ENCODE data around the gene C4A.
"Not testable (repeated sequence)": the region's sequence is repeated elsewhere in the genome, so short reads cannot be mapped to it uniquely, and the experiment has no call there.

Gene C4A

DNA sequence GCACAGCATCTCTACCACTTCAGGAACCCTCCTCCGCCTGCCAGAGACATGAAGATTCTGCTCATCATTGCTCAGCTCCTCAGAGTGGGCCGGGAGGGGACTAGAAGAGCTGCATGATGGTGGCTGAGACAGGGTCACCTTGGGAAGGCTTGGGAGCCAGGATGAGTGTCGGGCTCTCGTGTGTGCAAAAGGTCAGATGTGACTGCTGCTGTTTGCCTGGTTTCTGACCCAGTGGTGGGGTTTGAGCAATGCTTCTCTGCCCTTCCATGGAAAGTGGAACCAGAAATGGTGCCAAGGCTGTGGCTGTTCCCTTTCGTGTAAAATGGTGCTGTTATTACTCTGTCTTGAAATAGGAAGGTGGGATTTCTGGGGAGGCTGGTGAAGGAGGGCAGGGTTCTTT, 859 bp upstream of the C4A start:
- DNase-seq: not testable (repeated sequence)

DNA sequence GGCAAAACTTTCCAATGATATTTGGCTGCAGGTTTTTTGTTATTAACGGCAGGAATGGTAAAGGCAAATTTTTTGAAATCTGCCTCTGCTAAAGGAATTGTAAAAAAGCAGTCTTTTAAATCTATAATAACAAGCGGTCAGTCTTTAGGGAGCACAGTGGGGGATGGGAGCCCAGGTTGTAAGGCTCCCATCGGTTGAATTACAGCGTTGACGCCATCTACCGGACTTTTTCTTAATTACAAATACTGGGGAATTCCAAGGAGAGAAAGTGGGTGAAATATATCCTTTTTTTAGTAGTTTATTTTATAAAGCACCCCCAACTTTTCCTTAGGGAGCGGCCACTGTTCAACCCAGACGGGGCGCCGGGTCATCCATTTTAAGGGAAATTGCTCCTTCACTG, 7.5 kb downstream of the C4A start:
- not testable (repeated sequence) for DNase-seq

DNA sequence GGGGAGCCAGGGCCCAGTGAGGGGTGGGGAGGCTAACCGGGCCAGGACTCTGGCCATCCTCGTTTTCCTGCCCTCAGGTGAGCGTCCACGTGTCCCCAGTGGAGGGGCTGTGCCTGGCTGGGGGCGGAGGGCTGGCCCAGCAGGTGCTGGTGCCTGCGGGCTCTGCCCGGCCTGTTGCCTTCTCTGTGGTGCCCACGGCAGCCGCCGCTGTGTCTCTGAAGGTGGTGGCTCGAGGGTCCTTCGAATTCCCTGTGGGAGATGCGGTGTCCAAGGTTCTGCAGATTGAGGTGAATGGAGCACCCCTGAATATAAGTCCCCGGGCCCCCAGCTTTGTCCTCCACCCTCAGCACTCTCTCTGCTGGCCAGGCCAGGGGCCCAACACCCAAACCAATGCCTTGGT, 12.6 kb downstream of the C4A start:
- DNase-seq: not testable (repeated sequence)

DNA sequence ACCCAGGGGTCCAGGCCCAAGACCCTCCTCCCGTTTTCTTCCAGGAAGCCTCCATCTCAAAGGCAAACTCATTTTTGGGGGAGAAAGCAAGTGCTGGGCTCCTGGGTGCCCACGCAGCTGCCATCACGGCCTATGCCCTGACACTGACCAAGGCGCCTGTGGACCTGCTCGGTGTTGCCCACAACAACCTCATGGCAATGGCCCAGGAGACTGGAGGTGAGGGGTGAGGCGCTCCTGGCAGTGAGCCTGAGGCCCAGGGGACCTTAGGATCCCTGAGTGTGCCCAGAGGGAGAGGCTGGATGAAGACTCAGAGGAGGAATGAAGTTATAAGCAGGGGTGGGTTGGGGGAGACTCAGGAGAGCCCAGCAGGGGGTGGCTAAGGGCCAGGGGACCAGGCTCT, 14.5 kb downstream of the C4A start:
- not testable (repeated sequence) for DNase-seq

DNA sequence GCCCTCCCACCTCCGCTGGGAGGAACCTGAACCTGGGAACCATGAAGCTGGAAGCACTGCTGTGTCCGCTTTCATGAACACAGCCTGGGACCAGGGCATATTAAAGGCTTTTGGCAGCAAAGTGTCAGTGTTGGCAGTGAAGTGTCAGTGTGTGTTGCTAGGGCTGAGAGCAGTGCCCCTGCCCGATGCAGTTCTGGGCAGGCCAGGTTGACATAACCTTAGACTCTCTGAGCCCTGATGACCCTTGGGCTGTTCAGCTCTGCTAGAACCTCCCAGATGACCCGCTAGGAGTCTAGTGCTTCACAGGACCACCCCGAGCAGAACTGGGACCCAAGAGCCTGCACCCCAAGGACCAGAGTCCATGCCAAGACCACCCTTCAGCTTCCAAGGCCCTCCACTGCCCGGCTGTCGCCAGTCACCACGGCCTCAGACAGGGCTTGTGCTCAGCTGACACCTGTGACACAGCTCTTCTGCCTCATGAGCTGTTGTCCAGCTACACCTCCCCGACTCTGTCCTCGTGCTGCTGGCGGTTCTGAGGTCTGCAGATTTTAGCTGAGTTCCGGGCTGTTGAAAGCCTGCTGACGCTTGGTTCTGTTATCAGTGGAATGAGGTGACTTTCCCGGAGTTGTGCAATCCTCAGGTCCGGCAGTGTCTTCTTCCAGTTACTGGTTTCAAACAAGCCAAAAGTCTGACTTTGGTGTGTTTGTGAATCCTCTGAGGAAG, 20.9 kb downstream of the C4A start:
- not testable (repeated sequence) for DNase-seq

DNA sequence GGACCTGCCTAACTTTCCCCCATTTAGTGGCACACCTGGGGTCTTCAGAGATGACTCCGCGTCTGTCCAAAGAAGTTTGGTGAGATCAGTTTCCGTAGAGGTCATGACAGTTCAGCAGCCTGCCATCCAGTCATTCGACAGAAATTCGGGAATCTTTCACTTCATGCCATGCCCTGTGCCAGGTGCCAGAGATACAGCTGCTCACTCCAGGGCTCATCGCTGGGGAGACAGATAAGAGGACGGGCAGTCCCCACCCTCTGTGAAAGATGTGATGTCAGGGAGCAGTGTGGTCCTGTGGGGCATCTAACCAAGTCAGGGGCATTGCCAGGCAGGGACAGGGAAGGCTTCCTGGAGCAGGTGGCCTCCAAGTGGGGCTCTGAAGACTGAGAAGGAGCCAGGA, 21.4 kb downstream of the C4A start:
- not testable (repeated sequence) for DNase-seq

DNA sequence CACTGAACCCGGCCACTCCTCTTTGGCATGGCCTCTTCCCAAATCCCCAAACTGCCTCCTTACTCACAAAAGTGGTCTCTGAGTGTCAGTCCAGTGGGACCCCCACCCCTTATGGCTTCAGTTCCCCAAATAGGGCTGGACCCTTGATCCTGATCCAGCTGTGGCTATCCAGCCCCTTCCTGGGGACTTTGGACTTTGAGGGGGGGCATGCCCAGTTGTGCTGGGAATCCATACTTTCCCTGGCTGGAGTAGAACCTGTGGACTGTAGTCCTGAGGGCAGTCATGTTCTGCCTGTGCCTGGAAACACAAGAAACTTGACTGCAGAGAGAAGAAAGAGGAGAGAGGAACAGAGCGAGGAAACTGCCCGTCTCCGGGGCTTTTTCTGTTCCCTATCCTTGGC, 22.5 kb downstream of the C4A start:
- not testable (repeated sequence) for DNase-seq

DNA sequence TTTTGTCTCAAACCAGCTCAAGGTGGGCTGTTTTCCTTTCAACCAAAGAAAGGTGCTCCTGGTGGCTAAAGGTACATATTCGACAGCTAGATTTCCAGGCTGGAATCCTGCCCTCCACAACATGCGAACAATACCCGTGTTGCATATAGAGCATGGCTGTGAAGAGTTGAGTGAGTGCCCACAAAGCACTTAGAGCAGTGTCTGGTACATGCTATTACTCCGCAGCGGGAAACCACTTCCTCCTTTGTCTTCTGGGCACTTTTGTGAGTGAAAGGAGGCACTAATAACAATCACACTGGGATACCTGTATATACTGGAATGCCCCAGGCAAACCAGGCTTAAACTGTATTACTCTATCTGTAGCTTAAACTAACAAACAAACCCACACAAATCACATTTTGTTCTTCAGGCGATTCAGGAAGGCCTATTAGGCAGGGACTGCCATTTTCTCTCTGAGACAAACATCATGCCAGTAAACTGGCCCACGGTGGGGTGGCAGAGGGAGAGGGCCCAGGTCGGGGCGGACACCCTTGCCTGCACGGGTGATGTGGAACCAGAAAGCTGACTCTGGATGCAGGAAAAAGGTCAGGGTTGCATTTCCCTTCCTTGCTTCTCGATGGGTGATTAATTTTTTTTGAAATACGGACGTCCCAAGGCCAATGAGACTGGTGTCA, 23.1 kb downstream of the C4A start:
- not testable (repeated sequence) for DNase-seq

DNA sequence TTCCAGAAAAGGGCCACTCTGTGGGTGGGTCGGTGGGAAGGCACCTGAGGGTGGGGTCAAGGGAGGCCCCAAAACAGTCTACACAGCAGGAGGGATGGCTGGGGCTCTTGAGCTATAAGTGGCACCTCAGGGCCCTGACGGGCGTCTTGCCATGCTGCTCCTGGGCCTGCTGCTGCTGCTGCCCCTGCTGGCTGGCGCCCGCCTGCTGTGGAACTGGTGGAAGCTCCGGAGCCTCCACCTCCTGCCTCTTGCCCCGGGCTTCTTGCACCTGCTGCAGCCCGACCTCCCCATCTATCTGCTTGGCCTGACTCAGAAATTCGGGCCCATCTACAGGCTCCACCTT, 23.7 kb downstream of the C4A start:
- DNase-seq: not testable (repeated sequence)

DNA sequence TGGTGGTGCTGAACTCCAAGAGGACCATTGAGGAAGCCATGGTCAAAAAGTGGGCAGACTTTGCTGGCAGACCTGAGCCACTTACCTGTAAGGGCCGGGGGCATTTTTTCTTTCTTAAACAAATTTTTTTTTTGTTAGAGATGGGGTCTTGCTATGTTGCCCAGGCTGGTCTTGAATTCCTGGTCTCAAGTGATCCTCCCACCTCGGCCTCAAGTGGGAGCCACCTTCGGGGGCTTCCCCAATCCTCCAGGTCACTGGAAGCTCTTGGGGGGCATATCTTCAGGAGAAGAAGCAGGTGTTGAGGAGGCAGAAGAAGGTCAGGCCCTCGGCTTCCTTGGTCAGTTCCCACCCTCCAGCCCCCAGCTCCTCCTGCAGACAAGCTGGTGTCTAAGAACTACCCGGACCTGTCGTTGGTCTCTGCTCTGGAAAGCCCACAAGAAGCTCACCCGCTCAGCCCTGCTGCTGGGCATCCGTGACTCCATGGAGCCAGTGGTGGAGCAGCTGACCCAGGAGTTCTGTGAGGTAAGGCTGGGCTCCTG, 24.2 kb downstream of the C4A start:
- not testable (repeated sequence) for DNase-seq

DNA sequence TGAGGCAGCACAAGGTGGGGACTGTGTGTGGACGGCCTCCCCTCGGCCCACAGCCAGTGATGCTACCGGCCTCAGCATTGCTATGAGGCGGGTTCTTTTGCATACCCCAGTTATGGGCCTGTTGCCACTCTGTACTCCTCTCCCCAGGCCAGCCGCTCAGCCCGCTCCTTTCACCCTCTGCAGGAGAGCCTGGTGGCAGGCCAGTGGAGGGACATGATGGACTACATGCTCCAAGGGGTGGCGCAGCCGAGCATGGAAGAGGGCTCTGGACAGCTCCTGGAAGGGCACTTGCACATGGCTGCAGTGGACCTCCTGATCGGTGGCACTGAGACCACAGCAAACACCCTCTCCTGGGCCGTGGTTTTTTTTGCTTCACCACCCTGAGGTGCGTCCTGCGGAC, 25.2 kb downstream of the C4A start:
- not testable (repeated sequence) for DNase-seq

DNA sequence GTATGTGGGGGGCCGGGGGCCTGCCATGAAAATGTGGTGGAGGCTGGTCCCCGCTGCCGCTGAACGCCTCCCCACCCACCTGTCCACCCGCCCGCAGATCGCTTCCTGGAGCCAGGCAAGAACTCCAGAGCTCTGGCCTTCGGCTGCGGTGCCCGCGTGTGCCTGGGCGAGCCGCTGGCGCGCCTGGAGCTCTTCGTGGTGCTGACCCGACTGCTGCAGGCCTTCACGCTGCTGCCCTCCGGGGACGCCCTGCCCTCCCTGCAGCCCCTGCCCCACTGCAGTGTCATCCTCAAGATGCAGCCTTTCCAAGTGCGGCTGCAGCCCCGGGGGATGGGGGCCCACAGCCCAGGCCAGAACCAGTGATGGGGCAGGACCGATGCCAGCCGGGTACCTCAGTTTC, 26.2 kb downstream of the C4A start:
- DNase-seq: not testable (repeated sequence)

DNA sequence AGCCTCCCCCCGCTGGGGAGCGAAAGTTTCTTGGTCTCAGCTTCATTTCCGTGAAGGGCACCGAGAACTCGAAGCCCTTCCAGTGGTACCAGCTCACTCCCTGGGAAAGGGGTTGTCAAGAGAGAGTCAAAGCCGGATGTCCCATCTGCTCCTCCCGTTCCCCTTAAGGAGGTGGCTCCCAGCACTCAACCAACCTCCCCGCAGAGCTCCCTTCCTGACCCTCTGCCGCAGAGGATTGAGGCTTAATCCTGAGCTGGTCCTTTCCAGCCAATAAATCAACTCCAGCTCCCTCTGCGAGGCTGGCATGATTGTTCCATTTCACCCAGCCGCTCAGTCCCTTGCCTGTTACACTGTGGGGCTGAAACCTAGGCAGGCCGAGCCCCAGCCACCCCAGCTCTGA, 26.8 kb downstream of the C4A start:
- DNase-seq: not testable (repeated sequence)

DNA sequence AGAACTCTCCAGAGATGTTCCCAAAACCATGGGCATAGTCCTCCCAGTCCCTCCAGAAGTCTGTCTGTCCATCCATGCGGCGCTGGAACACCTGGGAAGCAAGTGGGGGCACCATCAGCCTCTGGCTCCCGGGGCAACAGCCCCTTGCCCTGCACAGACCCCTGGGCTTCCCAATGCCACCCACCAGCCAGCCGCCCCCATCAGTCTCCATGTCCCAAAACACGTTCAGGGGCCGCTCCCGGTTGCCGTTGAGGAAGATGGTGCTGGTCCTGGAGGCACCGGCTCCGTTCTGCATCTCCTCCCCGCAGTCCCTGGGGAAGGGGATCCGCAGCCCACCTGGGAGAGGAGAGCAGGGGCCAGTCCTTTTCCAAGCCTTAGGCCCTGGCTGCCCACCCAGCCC, 27.7 kb downstream of the C4A start:
- not testable (repeated sequence) for DNase-seq

DNA sequence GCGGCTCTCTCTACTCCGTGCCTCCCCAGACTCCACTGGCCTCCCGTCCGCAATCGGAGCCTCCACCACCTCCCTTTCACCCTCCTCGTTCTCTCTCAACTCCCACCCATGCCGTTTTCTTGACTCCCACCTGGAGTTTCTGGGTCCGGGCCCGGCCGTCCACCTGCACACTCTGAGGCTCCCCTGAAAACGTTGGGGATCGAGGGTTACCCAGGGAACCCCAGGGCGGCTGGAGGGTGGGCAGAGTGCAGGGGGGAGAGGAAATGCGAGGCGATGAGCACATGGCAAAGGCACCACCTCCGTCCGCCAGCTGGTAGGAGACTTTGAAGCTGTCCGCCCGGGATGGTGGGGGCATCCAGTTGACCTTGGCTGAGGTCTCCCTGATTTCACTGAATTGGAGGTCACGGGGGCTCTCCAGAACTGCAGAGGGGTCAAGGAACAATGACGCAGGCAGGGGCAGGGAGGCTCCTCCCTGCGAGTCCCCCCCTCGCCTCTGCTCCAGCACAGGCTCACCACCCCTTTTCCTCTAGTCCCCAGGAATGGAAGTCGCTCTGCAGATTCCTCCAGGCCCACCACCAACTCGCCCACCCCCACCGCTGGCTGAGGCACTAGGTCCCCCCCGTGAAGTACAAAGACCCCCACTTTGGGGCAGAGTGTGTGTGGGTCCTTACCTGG, 29.1 kb downstream of the C4A start:
- not testable (repeated sequence) for DNase-seq

DNA sequence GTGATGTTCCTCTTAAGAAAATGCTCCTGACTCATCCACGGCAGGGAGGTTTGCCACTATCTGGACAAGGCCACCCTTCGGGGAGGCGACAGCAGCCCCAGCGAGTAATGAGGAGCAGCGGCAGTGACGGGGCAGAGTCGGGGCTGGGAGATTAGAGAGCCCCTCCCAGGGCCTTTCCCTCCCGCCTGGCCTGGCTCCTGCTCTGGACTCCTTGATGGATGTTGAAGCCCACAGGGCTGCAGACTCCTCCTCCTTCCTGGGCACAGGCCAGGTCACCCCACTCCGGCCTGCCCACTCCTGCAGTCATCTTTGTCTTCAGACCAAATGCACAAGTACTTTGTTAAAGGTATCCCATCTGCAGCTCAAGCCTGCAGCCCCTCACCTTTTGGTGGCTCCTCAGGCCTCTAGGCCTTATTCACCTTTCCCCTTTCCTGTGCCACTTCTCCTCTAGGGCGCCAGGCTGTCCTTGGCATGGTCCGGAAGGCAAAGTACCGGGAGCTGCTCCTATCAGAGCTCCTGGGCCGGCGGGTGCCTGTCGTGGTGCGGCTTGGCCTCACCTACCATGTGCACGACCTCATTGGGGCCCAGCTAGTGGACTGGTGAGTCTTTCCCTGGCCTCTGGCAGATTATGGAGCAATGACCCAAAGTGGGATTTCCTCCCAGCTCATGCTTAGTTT, 31.2 kb downstream of the C4A start:
- DNase-seq: not testable (repeated sequence)

DNA sequence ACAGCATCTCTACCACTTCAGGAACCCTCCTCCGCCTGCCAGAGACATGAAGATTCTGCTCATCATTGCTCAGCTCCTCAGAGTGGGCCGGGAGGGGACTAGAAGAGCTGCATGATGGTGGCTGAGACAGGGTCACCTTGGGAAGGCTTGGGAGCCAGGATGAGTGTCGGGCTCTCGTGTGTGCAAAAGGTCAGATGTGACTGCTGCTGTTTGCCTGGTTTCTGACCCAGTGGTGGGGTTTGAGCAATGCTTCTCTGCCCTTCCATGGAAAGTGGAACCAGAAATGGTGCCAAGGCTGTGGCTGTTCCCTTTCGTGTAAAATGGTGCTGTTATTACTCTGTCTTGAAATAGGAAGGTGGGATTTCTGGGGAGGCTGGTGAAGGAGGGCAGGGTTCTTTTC, 31.9 kb downstream of the C4A start:
- not testable (repeated sequence) for DNase-seq

DNA sequence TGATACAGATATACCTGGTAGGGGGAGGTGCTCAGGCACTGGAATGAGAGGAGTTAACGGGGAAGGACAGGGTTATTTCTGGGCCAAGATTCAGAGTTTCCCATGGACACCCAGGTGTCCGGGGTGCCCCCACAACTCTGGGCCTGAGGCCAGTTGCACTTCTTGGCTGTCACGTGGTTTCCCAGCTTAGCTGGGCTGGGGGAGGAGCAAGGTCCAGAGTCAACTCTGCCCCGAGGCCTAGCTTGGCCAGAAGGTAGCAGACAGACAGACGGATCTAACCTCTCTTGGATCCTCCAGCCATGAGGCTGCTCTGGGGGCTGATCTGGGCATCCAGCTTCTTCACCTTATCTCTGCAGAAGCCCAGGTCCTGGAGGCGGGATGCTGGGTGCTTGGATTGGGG, 32.7 kb downstream of the C4A start, which contains the start of gene C4B:
C4B (plus strand) TSS at position 249 of the 400 bp plus-strand sequence; CDS start at position 300, 51 bp downstream.
- not testable (repeated sequence) for DNase-seq

DNA sequence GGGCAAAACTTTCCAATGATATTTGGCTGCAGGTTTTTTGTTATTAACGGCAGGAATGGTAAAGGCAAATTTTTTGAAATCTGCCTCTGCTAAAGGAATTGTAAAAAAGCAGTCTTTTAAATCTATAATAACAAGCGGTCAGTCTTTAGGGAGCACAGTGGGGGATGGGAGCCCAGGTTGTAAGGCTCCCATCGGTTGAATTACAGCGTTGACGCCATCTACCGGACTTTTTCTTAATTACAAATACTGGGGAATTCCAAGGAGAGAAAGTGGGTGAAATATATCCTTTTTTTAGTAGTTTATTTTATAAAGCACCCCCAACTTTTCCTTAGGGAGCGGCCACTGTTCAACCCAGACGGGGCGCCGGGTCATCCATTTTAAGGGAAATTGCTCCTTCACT, 40.2 kb downstream of the C4A start:
- DNase-seq: not testable (repeated sequence)

DNA sequence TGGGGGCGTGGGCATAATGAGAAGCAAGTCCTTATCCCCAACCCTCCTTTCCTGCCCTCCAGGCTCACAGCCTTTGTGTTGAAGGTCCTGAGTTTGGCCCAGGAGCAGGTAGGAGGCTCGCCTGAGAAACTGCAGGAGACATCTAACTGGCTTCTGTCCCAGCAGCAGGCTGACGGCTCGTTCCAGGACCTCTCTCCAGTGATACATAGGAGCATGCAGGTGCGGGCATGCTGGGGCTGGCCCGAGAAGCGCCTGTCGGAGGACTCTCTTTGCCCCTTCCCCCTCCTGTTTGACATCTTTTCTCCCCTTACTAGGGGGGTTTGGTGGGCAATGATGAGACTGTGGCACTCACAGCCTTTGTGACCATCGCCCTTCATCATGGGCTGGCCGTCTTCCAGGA, 46.8 kb downstream of the C4A start:
- not testable (repeated sequence) for DNase-seq

DNA sequence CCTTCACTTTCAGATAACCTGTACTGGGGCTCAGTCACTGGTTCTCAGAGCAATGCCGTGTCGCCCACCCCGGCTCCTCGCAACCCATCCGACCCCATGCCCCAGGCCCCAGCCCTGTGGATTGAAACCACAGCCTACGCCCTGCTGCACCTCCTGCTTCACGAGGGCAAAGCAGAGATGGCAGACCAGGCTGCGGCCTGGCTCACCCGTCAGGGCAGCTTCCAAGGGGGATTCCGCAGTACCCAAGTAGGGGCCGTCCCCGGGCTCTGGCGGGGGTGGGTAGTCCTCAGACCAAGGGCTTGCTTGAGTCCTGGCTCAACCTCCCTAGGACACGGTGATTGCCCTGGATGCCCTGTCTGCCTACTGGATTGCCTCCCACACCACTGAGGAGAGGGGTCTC, 47.7 kb downstream of the C4A start:
- not testable (repeated sequence) for DNase-seq

DNA sequence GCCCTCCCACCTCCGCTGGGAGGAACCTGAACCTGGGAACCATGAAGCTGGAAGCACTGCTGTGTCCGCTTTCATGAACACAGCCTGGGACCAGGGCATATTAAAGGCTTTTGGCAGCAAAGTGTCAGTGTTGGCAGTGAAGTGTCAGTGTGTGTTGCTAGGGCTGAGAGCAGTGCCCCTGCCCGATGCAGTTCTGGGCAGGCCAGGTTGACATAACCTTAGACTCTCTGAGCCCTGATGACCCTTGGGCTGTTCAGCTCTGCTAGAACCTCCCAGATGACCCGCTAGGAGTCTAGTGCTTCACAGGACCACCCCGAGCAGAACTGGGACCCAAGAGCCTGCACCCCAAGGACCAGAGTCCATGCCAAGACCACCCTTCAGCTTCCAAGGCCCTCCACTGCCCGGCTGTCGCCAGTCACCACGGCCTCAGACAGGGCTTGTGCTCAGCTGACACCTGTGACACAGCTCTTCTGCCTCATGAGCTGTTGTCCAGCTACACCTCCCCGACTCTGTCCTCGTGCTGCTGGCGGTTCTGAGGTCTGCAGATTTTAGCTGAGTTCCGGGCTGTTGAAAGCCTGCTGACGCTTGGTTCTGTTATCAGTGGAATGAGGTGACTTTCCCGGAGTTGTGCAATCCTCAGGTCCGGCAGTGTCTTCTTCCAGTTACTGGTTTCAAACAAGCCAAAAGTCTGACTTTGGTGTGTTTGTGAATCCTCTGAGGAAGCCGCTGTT, 53.6 kb downstream of the C4A start:
- DNase-seq: not testable (repeated sequence)
